WTC11 (cell line): ENCODE results near the gene NKX2-1. TPM values are rescaled to one million over a fixed set of nuclear protein-coding genes. Genes with fewer than 3 reads are reported as not detected.

Experiments
- ATAC-seq: fragments of 200-7000 bp; cut with Tn5 transposase; 2 replicates; pipeline ENCODE4 v1.10.0; 2021; ENCODE audit warnings: mild to moderate bottlenecking, moderate library complexity
- CTCF ChIA-PET: fragments of 300-600 bp; sonication (Branson Sonifier 250); formaldehyde crosslinking; loops from one replicate; lab custom pipeline; 2021; ENCODE audit warnings: antibody characterized with exemption; lab: Charles Lee
- POLR2A ChIA-PET: fragments of 350-600 bp; sonication (Branson Sonifier 250); formaldehyde crosslinking; loops from one replicate; lab custom pipeline; 2021; ENCODE audit warnings: antibody characterized with exemption; lab: Charles Lee
- DNase-seq: peaks from one replicate; pipeline ENCODE4 v3.0.0; 2021; ENCODE audit warnings: low spot score
- H3K27ac Mint-ChIP-seq: 2 replicates; pipeline ENCODE4 v1.8.0; 2021; ENCODE audit warnings: mixed read lengths
- H3K27me3 Mint-ChIP-seq: 2 replicates; pipeline ENCODE4 v1.8.0; 2021; ENCODE audit warnings: low read depth, mild to moderate bottlenecking, moderate library complexity, mixed read lengths
- H3K36me3 Mint-ChIP-seq: 2 replicates; pipeline ENCODE4 v1.8.0; 2021; ENCODE audit warnings: mixed read lengths
- H3K4me1 Mint-ChIP-seq: 2 replicates; pipeline ENCODE4 v1.8.0; 2022; ENCODE audit warnings: mixed read lengths
- H3K4me3 Mint-ChIP-seq: 2 replicates; pipeline ENCODE4 v1.8.0; 2021; ENCODE audit warnings: mild to moderate bottlenecking, moderate library complexity, mixed read lengths
- H3K9me3 Mint-ChIP-seq: 2 replicates; pipeline ENCODE4 v1.8.0; 2021; ENCODE audit warnings: mixed read lengths
- CBFB ChIP-seq: sonication (generic); formaldehyde crosslinking; IDR thresholded peaks from 2 replicates; pipeline ENCODE4 v1.8.1; 2022; ENCODE audit warnings: mild to moderate bottlenecking, low read depth, missing genetic modification reagents
- CTCF ChIP-seq: fragments of 200-600 bp; IDR thresholded peaks from 2 replicates; pipeline ENCODE4 v1.8.0; 2022; ENCODE audit warnings: antibody characterized with exemption
- E2F4 ChIP-seq: sonication (generic); formaldehyde crosslinking; IDR thresholded peaks from 2 replicates; pipeline ENCODE4 v1.8.1; 2022; ENCODE audit warnings: low read depth, mild to moderate bottlenecking, moderate library complexity, missing genetic modification reagents, borderline replicate concordance
- ERG ChIP-seq: fragments of 250-450 bp; sonication (Bioruptor Pico); IDR thresholded peaks from 2 replicates; pipeline ENCODE4 v1.8.0; 2021; ENCODE audit warnings: mild to moderate bottlenecking
- FOXP4 ChIP-seq: sonication (generic); formaldehyde crosslinking; IDR thresholded peaks from 2 replicates; pipeline ENCODE4 v1.8.0; 2022; ENCODE audit warnings: mild to moderate bottlenecking, missing genetic modification reagents
- GRHL2 ChIP-seq: fragments of 250-450 bp; sonication (Bioruptor Pico); IDR thresholded peaks from 2 replicates; pipeline ENCODE4 v1.8.0; 2022; ENCODE audit warnings: mild to moderate bottlenecking, moderate library complexity; ENCODE audit not compliant: insufficient replicate concordance, severe bottlenecking
- JAZF1 ChIP-seq: fragments of 250-450 bp; sonication (Bioruptor Pico); IDR thresholded peaks from 2 replicates; pipeline ENCODE4 v1.9.0; 2021; ENCODE audit warnings: moderate library complexity, mild to moderate bottlenecking, inconsistent platforms
- MLX ChIP-seq: sonication (generic); formaldehyde crosslinking; IDR thresholded peaks from 2 replicates; pipeline ENCODE4 v1.8.1; 2023; ENCODE audit warnings: mild to moderate bottlenecking, missing genetic modification reagents, moderate library complexity
- ZBTB43 ChIP-seq: sonication (generic); formaldehyde crosslinking; IDR thresholded peaks from 2 replicates; pipeline ENCODE4 v1.8.1; 2023; ENCODE audit warnings: mild to moderate bottlenecking, missing genetic modification reagents
- ZNF121 ChIP-seq: sonication (generic); formaldehyde crosslinking; IDR thresholded peaks from 2 replicates; pipeline ENCODE4 v1.8.0; 2023; ENCODE audit warnings: missing genetic modification reagents
- ZNF317 ChIP-seq: sonication (generic); formaldehyde crosslinking; IDR thresholded peaks from 2 replicates; pipeline ENCODE4 v1.8.1; 2023; ENCODE audit warnings: low read depth, mild to moderate bottlenecking, moderate library complexity, missing genetic modification reagents, borderline replicate concordance
- ZNF423 ChIP-seq: fragments of 250-450 bp; sonication (Bioruptor Pico); IDR thresholded peaks from 2 replicates; pipeline ENCODE4 v2.1.2; 2022; ENCODE audit warnings: mild to moderate bottlenecking, moderate library complexity
- ZNF532 ChIP-seq: fragments of 250-450 bp; sonication (Bioruptor Pico); IDR thresholded peaks from 2 replicates; pipeline ENCODE4 v1.9.0; 2021; ENCODE audit warnings: mild to moderate bottlenecking, borderline replicate concordance
- ZNF671 ChIP-seq: fragments of 250-450 bp; sonication (Bioruptor Pico); IDR thresholded peaks from 2 replicates; pipeline ENCODE4 v1.8.0; 2021; ENCODE audit warnings: mild to moderate bottlenecking
- total RNA-seq: library from RNA; stranded (reverse); gene quantifications from 3 replicates; pipeline ENCODE4 v1.2.3, GENCODE V29; 2021

NKX2-1 gene
- total RNA-seq, 1 experiment from 2014 or later, result not detected

GRCh38 chr14:36503771-36504741 lies 16.0 kb downstream of the NKX2-1 start (continued):
- TF ChIP-seq ZNF317 (CRISPR knock-in tag) (no peak), E2F4 (CRISPR knock-in tag) (no peak), CTCF (no peak), FOXP4 (CRISPR knock-in tag) (no peak), ZNF423 (CRISPR knock-in tag) (peak; percentile 77), ZNF532 (CRISPR knock-in tag) (no peak)
- TF ChIP-seq, all 79 proteins: peak for 2

- Mint-ChIP-seq H3K4me3 (peak overlapping the region; percentile 52; the same call in 1 of the 2 replicates), H3K27me3 (peaks cover 100% of the 10 kb centered on the region), H3K27ac (no peak overlapping the region), H3K36me3 (no peaks in the 10 kb centered on the region), H3K9me3 (no peaks in the 10 kb centered on the region), H3K4me1 (peaks cover 40% of the 10 kb centered on the region)
- ChIA-PET CTCF (interaction anchor here (1.0 to 5.2 kb wide), 3 partner anchors 19 to 433 kb away, joined by 3 to 113 read pairs (median 20); partner anchors contain the start of gene NKX2-1), POLR2A (no interaction called here)
- TF ChIP-seq GRHL2 (CRISPR knock-in tag) (no peak), JAZF1 (CRISPR knock-in tag) (no peak), ZBTB43 (no peak), MLX (no peak), ZNF317 (CRISPR knock-in tag) (no peak), CBFB (CRISPR knock-in tag) (no peak), ZNF671 (CRISPR knock-in tag) (no peak), ERG (CRISPR knock-in tag) (no peak), ZNF121 (no peak)
- ATAC-seq, result no peak
- no peak for DNase-seq
Observed at GRCh38 chr14:36502558-36503508, 17.2 kb downstream of the NKX2-1 start.
